ENCODE data around the gene HEPACAM2. TPM values are rescaled to one million over a fixed set of nuclear protein-coding genes. Genes with fewer than 3 reads are reported as not detected.

HEPACAM2 gene
- total and polyA plus RNA-seq, 2 of the 8 experiments (the other 6 are each of a cell fraction or from before 2014, with no cell fraction given): not detected

- WGBS, 2 experiments (ENCODE audit: extremely low coverage in 1 of 2, insufficient coverage in 1 of 2, insufficient read length in 1 of 2, insufficient replicate concordance in 2 of 2, low coverage in 1 of 2, low lambda C conversion rate in 2 of 2, missing lambda C conversion rate in 1 of 2): 82% methylated on average over 3 of the region's 3 CpGs; no CpG with 5 or more reads in 1 of the 2 experiments
- DNase-seq (ENCODE audit: low read depth in 1 of 2, low spot score in 2 of 2) (no peak), FAIRE-seq (no peak)
- Histone ChIP-seq H2AFZ (ENCODE audit: low read length) (no peak overlapping the region), H3K18ac (ENCODE audit: extremely low read depth, low read length) (no peak overlapping the region), H3K36me3 (ENCODE audit: control insufficient read depth in 2 of 4, insufficient read depth in 4 of 4, low read length in 3 of 4) (no peaks in the 10 kb centered on the region), H4K8ac (ENCODE audit: extremely low read depth, insufficient read depth, low read length) (no peak overlapping the region), H2BK20ac (ENCODE audit: low read length) (no peak overlapping the region), H2BK12ac (ENCODE audit: low read depth, low read length) (no peak overlapping the region), H4K91ac (replicated peaks; ENCODE audit: insufficient read length, low read length) (no peak overlapping the region), H2BK120ac (replicated peaks; ENCODE audit: low read depth, low read length) (no peak overlapping the region), H4K5ac (ENCODE audit: insufficient read length, low read depth, low read length) (no peak overlapping the region), H3K4me1 (replicated peaks in 1 of 4; ENCODE audit: control insufficient read depth in 3 of 4, insufficient read depth in 4 of 4, low read length in 3 of 4) (no peaks in the 10 kb centered on the region), H3K9me3 (ENCODE audit: insufficient read depth in 2 of 2, low read depth in 1 of 2, low read length in 1 of 2) (no peaks in the 10 kb centered on the region), H2BK5ac (ENCODE audit: low read depth, low read length) (no peak overlapping the region), H3K14ac (ENCODE audit: insufficient read length) (no peak overlapping the region), H3K23me2 (ENCODE audit: low read depth, low read length) (no peaks in the 10 kb centered on the region), H3K4me3 (ENCODE audit: extremely low read depth in 1 of 4, insufficient read depth in 2 of 4, low read depth in 3 of 4, low read length in 4 of 4) (no peak overlapping the region), H3K79me1 (ENCODE audit: low read depth, low read length) (no peaks in the 10 kb centered on the region), H3K9ac (replicated peaks in 1 of 4; ENCODE audit: extremely low read depth in 1 of 4, low read depth in 3 of 4, low read length in 3 of 4) (no peak overlapping the region), H3K27me3 (replicated peaks in 1 of 4; ENCODE audit: control insufficient read depth in 3 of 4, extremely low read depth in 1 of 4, insufficient read depth in 3 of 4, low read length in 3 of 4) (no peaks in the 10 kb centered on the region), H4K20me1 (replicated peaks in 1 of 2; ENCODE audit: control insufficient read depth in 1 of 2, insufficient read depth in 2 of 2, low read length in 2 of 2) (no peaks in the 10 kb centered on the region), H3K56ac (replicated peaks; ENCODE audit: insufficient read length, low read depth, low read length) (no peak overlapping the region), H3K4me2 (ENCODE audit: insufficient read depth in 1 of 2, low read depth in 2 of 2, low read length in 2 of 2) (no peak overlapping the region), H3K23ac (ENCODE audit: insufficient read length) (no peak overlapping the region), H2BK15ac (ENCODE audit: low read length) (no peak overlapping the region), H3K27ac (ENCODE audit: low read depth, low read length) (no peak overlapping the region), H3K4ac (replicated peaks; ENCODE audit: insufficient read length, low read depth, low read length) (no peak overlapping the region), H2AK5ac (ENCODE audit: low read depth, low read length) (no peak overlapping the region), H3K79me2 (ENCODE audit: control insufficient read depth in 1 of 2, insufficient read depth in 2 of 2, low read length in 2 of 2) (no peaks in the 10 kb centered on the region)
- CTCF ChIA-PET (ENCODE audit: partially characterized antibody): interaction anchor here (1.1 kb wide), 1 partner anchor 66 kb away, joined by 3 read pairs; no protein-coding TSS in a partner anchor
- POLR2A ChIA-PET (ENCODE audit: partially characterized antibody): no interaction called here
- no peak for TF ChIP-seq SP4 (IDR thresholded peaks at IDR 0.05; ENCODE audit: low read length)
- no peak for TF ChIP-seq JUN (IDR thresholded peaks at IDR 0.05; ENCODE audit: low read depth, low read length)
- TF ChIP-seq HDAC6 (IDR thresholded peaks at IDR 0.05; ENCODE audit: low read depth, low read length): no peak
- no peak for TF ChIP-seq TCF12 (IDR thresholded peaks at IDR 0.05; ENCODE audit: low read depth, low read length)
- no peak for TF ChIP-seq GTF2F1 (IDR thresholded peaks at IDR 0.05; ENCODE audit: borderline replicate concordance, low read depth, low read length)
- no peak for TF ChIP-seq CEBPB (IDR thresholded peaks at IDR 0.05; ENCODE audit: low read depth, low read length)
These were observed 66.8 kb downstream of the HEPACAM2 start for GRCh38 chr7:93159490-93159889.
